ENCODE measurements around the gene VPS72.
A peak's percentile ranks its signal among the peaks of the same experiment; 100 is the strongest.

VPS72 gene

GRCh38 chr1:151176514-151177045, 13.4 kb downstream of the VPS72 start:
- no peak for DNase-seq

GRCh38 chr1:151175863-151176262, 14.1 kb downstream of the VPS72 start, which contains the start of gene TMOD4:
TMOD4 (minus strand) TSS chr1:151175981; CDS start chr1:151174875, 1,106 bp downstream.
- DNase-seq, result no peak

- peak; percentile 73 for DNase-seq
Observed at GRCh38 chr1:151175041-151175741, 14.8 kb downstream of the VPS72 start.

- DNase-seq, result no peak
Observed at GRCh38 chr1:151171190-151171589, 18.8 kb downstream of the VPS72 start.

- DNase-seq, result no peak
Observed at GRCh38 chr1:151167116-151167515, 22.9 kb downstream of the VPS72 start.

GRCh38 chr1:151166505-151166956, 23.5 kb downstream of the VPS72 start:
- no peak for DNase-seq

GRCh38 chr1:151165738-151166504, 24.1 kb downstream of the VPS72 start, which contains the start of the genes LYSMD1 and SCNM1:
LYSMD1 (minus strand) TSS chr1:151165902; CDS start chr1:151165258, 644 bp downstream.
SCNM1 (plus strand) TSS chr1:151166144; CDS start chr1:151166153, 9 bp downstream.
- peak; percentile 98 for DNase-seq

- peak; percentile 63 for DNase-seq
Observed at GRCh38 chr1:151165281-151165737, 24.7 kb downstream of the VPS72 start.

- DNase-seq, result no peak
Observed at GRCh38 chr1:151164732-151165280, 25.2 kb downstream of the VPS72 start.

GRCh38 chr1:151159373-151159772, 30.6 kb downstream of the VPS72 start:
- DNase-seq, result no peak

- no peak for DNase-seq
Observed at GRCh38 chr1:151158751-151159251, 31.2 kb downstream of the VPS72 start.

- DNase-seq, result no peak
Observed at GRCh38 chr1:151158326-151158725, 31.7 kb downstream of the VPS72 start.

GRCh38 chr1:151157067-151157531, 32.9 kb downstream of the VPS72 start:
- DNase-seq, result no peak

- no peak for DNase-seq
Observed at GRCh38 chr1:151156515-151156819, 33.5 kb downstream of the VPS72 start, which contains the start of gene TNFAIP8L2. TNFAIP8L2 (plus strand) TSS chr1:151156649; CDS start chr1:151158698, 2,049 bp downstream.

GRCh38 chr1:151147665-151148064, 42.3 kb downstream of the VPS72 start:
- DNase-seq, result no peak

GRCh38 chr1:151147132-151147503, 42.9 kb downstream of the VPS72 start:
- DNase-seq, result no peak

GRCh38 chr1:151146412-151147131, 43.4 kb downstream of the VPS72 start, which contains the start of gene SEMA6C:
SEMA6C (minus strand) TSS chr1:151146631; CDS start chr1:151142621, 4,010 bp downstream.
- DNase-seq, result peak; percentile 96

- DNase-seq, result no peak
Observed at GRCh38 chr1:151146072-151146411, 44.0 kb downstream of the VPS72 start.

GRCh38 chr1:151145304-151146071, 44.5 kb downstream of the VPS72 start:
- DNase-seq, result peak; percentile 63

GRCh38 chr1:151144474-151145303, 45.3 kb downstream of the VPS72 start:
- peak; percentile 74 for DNase-seq

Measured in left hindlimb (tissue), 1 donor.